HG02798 (cell line): Measurements from ENCODE around the gene BRD1.

Experiments used
- ATAC-seq: cut with Tn5 transposase; IDR thresholded peaks from one replicate; pipeline ENCODE4 v1.9.1; 2021; ENCODE audit warnings: mild to moderate bottlenecking; ENCODE audit not compliant: unreplicated experiment, poor library complexity

Gene BRD1

DNA sequence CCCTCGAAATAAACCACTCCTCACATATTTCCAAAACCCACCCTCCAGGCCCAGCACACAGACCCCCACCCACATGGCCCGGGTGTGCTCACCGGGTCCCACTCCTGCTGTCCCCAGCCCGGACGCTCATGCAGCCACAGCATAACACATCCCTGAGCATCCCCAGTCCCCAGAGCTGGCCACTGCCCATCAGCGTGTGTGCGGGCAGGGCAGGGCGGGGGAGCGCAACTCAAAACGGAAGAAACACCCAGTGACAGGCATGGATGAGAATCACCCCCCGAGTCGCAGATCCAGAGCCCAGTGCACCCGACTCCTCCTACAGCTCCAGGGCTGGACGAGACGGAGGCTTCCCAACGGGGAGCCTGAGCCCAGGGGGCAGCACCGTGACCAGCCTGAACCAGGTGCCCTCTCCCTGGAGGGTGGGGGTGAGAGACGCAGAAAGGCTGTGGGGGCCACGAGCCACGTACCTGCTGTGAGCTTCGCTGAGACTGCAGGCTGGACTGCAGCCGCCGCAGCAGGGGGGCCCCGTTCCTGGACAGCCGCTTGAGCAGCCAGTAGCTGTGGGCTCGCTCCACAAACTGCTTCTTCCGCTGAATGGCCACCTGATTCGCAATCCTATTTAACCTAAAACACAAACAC lies 23.8 kb downstream of the BRD1 start:
- no peak for ATAC-seq

DNA sequence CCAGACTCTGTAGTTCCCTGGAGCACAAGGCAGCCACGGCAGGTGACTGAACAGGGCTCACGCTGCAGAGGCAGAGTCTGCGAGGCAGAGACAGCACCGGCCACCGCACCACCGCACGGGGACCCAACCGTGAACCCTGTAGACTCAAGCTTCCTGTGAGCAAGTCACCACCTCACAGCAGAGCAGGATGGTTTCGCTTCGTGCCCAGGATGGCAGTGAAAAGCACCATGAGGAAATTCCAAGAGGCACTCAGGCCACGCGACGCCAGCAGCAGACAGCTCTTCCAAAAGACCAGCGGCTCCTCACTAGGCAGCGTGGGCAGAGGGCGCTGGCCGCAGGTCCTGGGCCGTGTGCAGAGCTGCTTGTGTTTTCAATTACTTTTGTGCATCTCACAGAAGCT lies 24.5 kb downstream of the BRD1 start:
- no peak for ATAC-seq

DNA sequence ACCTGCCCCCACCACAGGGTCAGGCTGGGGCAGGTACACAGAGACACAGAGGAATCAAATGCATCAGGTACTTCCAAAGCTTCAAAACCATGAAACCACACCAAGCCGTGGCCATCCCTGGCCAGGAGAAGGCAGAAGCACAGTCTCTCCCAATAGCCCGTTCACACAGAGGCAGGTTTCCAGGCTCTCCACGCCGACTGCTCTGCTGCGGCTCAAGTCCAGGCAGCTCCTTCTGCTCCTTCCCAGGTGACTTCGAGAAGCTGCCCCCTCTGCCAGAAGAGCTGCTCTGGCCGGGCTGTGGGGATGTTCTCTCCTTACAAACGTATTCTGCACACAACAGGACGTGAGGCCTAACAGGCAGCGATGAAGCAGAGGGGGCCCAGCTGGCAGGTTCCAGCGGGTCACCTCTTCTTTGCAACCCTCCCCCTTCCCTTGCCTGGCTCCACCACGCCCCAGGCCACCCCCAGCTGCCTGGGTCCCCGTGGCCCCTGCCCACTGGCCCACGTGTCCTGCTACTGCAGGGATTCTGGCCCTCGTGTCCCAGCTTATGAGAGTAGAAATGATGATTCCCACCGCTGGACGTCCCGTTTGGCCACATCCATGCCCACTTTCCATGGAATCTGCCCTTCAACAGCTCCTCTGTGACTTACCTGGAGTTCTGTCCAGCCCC lies 26.1 kb downstream of the BRD1 start:
- no peak for ATAC-seq

DNA sequence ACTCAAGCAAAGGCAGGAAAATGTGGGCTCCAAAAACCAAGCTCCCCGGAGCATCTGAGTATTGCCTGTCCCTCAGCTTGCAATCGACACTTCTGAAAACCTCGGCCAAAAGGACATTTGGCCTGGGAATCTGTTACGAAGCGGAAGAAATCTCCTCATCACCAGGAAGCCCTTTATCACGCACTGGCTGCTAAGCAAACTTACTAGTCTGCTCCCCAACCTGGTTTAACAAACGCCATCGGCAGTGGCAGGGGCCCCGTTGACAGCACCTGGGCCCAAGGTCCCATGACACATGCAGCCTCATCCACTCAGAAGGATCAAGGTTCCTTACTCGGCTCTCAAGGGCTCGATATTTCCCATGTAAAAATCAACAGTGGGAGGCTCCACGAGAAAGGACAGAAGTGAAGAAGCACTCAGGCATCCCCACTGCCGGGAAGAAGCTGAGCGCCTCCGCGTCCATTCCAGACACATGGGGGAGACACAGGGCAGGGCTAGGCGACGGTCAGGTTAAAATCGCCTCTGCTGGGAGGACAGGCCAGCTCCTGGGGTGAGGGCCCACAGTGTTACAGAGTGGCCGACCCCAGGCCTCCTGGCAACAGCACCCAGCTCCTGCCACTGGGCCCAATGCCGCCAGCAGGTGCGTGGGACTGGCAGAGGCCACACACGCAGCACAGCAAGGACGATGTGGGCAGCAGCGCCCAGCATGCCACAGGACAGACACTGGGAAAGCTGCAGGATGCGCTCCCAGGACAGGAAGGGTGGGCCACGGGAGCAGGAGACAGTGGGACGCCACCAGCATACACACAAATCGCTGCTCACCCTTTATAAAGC lies 27.1 kb downstream of the BRD1 start:
- no peak for ATAC-seq

DNA sequence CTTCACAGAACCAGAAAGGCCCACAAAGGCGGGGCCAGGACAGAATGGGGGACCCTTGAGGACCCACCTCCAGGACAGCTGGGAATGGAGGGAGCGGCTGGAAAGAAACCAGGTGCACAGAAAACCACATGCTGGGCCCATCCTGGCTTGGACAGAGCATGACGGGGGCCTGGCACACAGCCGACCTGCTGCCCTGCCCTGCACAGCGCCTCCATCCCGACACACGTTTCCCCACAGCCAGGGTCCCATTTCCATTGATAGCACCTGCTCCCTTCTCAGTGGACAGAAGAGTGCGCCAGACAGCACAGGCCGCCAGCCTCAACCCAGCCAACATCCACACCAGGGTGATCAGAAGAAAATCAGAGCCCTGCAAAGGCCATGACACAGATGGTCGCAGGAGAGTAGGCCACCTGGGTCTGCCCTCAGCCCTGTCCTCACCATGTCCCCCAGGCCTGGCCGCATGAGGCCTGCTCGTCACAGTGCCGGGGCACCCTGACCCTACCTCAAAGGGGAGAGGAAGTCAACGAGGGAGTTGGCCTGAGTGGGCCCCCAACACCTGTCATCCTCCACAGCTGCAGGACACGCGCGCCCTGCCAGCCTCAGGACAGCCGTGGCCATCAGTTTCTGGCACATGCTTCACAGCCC lies 28.1 kb downstream of the BRD1 start:
- ATAC-seq: no peak

DNA sequence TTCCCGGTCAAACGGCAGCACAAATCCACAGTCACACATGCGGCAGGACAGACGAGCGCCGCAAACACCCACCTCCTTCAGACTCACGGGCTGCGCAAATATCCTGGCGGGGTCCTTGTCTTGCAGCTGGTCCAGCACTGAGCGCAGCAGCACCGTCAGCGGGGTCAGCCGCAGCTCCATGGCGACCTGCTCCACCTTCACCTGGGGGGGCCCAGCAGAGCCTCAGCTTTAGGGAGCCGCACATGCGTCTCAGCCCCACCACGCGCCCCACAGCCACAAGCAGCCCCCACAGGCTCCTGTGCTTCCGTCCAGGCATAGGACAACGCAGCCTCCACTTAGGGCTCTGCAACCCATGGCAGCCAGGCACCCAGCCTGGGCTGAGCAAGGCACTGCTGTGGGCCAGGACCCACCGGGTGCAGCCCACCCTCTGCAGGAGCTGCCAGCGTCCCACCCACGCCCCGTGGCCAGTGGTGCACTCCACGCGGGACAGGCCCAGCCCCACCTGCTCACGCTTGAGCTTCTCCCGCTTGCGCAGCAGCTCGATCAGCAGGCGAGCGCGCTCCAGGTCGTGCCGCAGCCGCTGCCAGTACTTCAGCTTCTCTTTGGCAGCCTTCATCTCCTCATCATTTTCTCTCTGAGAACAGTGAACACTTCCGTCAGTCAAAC lies 29.1 kb downstream of the BRD1 start:
- no peak for ATAC-seq

DNA sequence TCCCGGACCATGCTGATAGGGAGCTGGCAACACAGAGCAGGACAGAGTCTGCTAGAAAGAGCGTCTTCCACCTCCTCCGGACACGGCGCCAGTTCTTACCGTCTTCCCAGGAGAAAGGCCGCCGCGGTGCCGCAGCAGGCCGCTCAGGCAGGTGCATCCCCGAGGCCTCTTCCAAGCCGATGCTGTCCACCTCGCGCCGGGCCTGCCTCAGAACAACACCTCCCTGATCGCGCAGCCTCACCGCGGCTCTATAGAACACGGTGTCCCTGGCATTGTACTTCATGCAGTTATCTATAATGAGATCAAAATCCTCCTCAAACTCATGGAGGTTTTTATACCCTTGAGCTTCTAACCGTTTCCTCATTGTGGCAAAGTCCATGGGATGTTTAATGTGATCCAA lies 30.0 kb downstream of the BRD1 start:
- no peak for ATAC-seq

DNA sequence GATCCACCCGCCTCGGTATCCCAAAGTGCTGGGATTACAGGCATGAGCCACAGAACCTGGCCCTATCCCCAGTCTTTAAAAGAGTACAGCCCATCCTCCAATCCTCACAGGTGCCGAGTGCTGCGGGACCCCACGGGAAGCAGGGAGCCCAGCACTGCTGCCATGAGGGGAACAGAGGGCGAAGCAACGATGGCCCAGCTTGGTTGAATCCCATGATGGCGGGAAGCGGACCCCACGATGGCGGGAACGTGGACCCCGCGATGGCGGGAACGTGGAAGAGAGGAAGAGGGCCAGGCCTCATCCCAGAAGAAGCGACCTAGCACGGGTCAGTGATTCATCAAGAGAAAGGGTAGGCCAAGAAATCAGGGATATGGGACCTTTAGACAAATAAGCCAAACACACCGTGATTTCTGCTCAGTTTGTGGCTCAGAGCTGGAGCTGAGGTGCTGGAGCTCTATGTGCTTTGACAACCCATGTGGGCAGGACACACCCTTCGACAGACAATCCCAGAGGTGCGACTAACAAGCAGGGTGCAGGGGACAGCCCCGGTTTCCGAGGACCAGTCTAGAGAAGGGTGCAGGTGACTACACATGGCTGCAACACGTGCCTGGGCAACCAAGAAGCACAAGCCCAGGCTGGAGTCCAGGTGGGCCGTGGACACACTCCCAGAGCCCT lies 30.9 kb downstream of the BRD1 start:
- no peak for ATAC-seq

DNA sequence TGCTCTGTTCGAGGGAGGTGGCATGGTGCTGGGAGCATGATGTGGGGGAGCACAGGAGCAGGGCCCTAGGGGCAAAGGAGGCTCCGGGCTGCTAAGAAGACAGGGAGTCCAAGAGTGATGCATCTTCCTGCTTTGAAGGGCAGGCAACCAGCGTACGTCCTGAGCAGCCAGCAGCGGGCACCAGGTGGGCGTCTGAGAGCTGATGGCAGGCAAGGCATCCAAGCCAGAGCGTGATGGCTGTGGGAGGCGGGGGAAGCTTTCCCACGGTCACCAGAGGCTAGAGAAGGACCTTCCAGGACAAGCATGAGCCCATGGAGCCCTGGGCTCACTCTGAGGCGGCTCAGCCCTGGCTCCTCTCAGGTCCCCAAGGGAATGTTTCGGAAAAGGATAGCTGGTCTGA lies 32.2 kb downstream of the BRD1 start:
- no peak for ATAC-seq

DNA sequence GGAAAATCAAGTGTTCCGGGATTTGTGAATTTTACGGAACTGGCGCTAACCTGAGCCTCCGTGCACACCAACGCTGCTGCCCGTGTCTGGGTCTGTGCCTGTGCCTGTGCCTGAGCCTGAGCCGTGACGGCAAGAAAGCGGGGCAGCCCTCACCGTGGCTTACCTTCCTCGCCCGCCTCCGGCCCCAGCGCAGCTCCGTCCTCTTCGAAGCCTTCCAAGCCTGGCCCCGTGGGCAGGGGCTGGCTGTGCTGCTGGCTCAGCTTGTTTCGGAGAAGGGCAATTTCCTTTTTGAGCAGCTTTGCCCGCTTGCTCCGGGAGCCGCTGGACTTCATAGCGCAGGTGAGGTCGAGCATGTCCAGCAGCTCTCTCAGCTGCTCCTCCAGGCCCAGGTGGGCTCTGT lies 33.8 kb downstream of the BRD1 start:
- no peak for ATAC-seq

DNA sequence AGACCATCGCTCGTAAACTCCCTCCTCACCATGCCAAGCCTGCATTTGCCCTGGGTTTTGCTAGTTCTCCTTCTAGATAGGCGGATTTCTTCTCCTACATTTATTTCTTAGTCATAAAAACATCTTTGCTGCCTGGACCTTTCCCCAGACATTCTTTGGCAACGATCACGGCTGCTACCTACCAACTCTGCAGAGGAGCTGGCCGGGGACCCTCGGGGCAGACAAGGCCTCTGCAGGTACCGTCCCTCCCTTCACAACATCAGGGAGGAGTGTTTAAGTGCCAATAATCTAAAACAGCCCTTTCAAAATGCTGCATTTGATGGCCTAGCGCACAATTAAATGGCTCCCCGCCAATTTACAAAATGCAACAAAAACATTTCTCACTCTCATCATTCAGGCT lies 34.4 kb downstream of the BRD1 start:
- ATAC-seq: no peak

DNA sequence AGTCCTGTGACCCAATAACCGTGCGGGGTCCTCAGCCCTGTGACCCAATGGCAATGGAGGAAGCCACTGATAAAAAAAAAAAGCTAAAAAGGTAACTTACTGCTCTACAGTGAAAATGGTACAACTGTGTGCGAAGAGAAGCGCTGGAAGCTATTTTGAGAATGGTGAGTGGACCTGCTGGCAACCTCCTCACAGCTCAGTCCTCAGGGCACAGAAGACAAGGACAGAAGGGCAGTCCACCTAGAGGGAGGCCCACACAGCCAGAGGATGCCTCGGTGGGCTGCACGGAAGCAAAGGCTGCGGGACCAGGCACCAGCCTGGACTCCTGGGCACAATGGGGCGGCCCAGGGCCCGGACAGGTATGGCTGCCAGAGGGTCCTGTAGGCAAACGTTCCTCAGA lies 35.6 kb downstream of the BRD1 start:
- no peak for ATAC-seq

DNA sequence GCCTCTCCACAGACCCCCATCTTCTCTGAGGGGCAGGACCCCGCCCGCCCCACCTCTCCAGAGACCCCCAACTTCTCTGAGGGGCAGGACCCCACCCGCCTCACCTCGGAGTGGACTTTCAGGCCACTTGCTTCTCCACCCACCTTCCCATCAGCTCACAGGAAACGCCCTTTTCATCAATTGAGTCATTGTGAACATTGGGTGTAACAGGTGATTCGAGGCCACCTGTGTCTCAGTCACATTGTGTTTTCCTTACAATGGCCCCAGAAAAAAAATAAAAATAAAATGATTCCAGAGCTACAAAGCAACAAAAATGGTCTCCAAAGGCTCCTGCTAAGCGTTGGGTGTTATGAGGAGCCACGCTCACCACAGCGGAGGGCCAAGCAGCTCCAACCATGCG lies 36.0 kb downstream of the BRD1 start:
- ATAC-seq: no peak

DNA sequence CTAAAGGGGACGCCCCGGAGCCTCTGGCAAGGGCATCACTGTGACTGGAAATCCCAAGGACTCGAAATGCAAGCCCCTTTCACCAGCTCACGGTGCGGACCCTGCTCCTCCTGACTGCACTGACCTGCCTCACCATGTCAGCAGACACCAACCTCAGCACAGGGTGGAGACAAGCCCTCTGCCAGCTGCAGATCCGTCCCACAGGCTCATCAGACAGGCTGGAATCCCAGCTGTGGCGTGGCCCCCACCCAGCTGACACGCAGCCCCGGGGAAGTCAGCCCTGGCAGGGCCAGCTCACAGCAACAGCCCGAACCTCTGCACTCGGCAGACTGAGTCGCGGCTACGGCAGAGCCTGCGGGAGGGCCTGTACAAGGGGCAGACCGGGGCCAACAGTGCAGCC lies 36.8 kb downstream of the BRD1 start:
- ATAC-seq: no peak

DNA sequence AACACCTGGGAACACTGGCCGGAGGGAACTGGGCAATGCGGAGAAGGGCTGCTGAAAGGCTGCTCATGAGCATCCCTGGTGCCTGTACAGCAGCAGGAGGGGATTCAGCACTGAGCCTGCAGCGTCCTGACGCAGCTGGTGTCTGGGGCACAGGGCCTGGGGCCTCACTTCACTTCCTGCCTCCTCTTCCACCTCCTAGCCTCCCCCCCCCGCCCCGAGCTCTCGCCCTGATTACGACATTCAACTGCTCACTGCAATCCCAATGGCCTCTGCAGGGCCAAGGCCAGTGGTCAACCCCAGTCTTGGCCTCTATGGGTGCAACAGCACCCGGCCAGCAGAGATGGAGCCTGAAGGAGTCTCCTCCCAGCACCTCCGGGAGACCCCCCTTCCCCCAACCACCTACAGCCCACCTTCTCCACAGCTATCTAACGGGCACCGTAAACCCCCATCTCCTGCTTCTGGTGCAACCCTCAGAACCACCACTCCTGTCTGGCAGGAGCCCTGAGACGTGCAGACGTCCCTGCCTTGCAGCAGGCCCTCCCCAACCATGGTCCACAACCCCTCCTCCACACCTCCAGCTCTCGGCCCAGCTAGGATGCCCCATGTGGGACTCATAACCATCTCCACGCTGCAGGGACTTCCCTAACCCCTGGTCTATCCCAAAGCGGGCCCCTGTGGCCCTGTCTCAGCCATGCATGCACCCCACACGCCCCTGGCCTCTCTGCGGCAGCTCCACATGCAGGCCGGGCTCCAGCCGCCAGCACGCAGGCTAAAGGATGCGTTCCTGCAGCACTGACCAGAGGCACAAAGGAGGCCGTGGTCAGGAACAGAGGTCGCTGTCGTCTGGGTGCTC lies 38.2 kb downstream of the BRD1 start:
- no peak for ATAC-seq

DNA sequence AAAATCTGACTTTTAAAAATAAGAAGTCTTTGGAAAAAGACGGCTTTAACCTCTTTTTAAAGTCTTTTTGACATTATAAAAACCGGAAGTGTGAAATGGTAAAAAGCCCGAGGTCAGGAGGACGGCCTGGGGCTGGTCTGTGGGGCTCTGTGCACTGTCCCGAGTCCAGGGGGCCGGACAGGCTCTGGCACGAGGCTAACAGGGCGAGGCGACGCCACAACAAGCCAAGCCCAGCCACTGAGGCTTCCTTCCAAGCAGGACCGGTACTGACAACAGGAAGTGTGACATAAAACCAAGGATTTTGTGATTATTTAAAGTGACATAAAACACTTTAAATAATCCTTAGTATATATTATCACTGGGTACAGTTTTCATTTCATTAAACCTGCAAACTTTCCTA lies 39.2 kb downstream of the BRD1 start:
- ATAC-seq: no peak

DNA sequence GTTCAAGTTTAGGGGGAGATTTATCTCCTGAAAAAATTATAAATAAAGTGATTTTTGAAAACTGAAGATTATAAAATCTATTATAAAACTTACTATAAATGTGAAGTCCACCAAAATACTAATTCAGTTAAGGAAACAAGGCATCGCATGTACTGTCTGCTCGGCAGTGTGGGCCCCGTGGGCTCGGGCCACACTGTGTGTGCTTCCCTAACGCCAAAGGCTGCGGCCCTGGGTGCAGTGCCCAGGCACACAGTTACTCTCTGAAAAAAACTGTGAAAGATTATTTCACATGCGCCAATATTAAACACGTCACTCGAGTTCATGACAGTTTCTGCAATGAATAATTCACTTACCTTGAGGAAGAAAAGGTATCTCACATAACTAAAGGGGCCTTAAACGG lies 39.8 kb downstream of the BRD1 start:
- ATAC-seq: no peak

DNA sequence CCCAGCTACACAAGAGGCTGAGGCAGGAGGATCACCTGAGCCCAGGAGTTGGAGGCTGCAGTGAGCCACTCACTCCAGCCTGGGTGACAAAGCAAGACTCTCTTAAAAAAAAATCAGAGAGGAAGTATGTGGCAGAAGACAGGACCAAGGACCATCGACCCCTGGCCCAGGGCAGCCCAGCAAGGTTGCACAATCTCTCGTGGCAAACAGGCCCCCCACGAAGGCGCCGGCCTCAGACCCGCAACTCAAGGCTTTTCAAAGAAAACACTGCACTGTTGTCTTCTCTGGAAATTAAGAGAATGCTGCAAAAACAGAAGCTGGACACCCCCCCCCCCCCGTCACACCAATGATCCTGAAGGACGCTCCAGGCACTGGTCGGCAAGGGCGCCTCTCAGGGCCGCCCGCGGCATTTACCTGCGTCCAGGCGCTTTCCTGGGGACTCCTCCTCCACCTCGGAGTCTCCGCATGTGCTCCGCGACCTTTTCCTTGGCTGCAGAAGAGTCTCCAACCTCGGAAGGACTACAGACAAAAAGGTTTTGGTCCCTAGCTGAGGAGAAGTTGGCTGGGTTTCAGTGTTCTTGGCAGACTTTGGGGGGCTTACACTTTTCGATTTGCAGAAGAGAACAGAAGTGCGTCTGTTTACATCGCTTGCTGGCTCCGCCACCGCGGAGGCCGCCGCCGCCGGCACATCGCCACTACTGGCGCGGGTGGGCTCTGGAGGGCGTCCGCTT lies 40.5 kb downstream of the BRD1 start:
- ATAC-seq: no peak
